B cell (primary cell): ENCODE measurements around the gene SORD.

ENCODE experiments used
- CTCF ChIP-seq: fragments of 200-600 bp; IDR thresholded peaks from one replicate; pipeline ENCODE4 v1.8.0; 2022; ENCODE audit warnings: antibody characterized with exemption, mild to moderate bottlenecking
- EZH2 ChIP-seq: IDR thresholded peaks from 2 replicates; pipeline ENCODE4 v1.6.1; 2012; ENCODE audit warnings: borderline replicate concordance, low read depth, mild to moderate bottlenecking, moderate library complexity, low read length; ENCODE audit not compliant: insufficient read depth, poor library complexity, severe bottlenecking

DNA sequence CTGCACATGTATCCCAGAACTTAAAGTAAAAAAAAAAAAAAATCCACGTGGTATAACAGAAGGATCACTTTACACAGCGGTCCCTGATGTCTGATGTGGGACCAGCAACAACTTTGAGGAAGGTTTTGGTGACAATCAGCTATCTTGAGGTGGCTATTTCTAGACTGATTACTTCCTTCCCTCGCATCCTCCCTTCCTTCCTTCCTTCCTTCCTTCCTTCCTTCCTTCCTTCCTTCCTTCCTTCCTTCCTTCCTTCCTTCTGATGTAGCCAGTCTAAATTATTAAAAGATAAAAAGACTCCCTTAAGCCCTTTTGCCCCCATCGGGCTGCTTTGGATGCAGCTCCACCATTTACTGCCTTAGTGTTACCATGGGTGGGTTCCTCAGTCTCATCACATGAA is 14.9 kb downstream of the SORD start:
- TF ChIP-seq CTCF = no peak
- no peak for TF ChIP-seq EZH2
